Pancreas (tissue), 10 donors: ENCODE results near the gene PMM1. TPM values are rescaled to one million over a fixed set of nuclear protein-coding genes. Genes with fewer than 3 reads are reported as not detected.

Source experiments
- ATAC-seq, 4 donors: fragments of 200-7000 bp; cut with Tn5 transposase; one replicate each; pipeline versions ENCODE4 v1.8.0 to v1.9.1; 2020; ENCODE audit warnings: mild to moderate bottlenecking in 4 of 4, moderate library complexity in 4 of 4
- DNase-seq, 6 donors: peaks; one replicate each; pipeline ENCODE4 v3.0.0-alpha.2; 2020
- FAIRE-seq: peaks from 2 replicates; lab custom pipeline; 2012; peaks lifted over from hg19 to GRCh38; lab: Jason Lieb, UNC
- H3K27ac ChIP-seq, 4 donors: fragments of 200-600 bp; sonication (generic); 1 replicate in 3 of 4; 2 replicates in 1 of 4; pipeline versions ENCODE4 v1.5.0 to v1.8.0; 2020
- H3K27me3 ChIP-seq, 4 donors: fragments of 200-600 bp; one replicate each; pipeline ENCODE4 v1.8.0; 2021
- H3K36me3 ChIP-seq, 3 donors: fragments of 200-600 bp; sonication (generic) in 1 of 3; one replicate each; pipeline versions ENCODE4 v1.5.0 to v1.8.0; 2020 to 2021
- H3K4me1 ChIP-seq, 3 donors: fragments of 200-600 bp; one replicate each; pipeline ENCODE4 v1.8.0; 2021
- H3K4me3 ChIP-seq, 4 donors: fragments of 200-600 bp; sonication (generic) in 2 of 4; one replicate each; pipeline versions ENCODE4 v1.5.0 to v1.8.0; 2020 to 2021
- H3K9me3 ChIP-seq, 4 donors: fragments of 200-600 bp; one replicate each; pipeline ENCODE4 v1.8.0; 2021
- WGBS, 2 donors: extraction: QIAGEN DNeasy Blood & Tissue Kit; methylation state at CpG; one replicate each; pipeline ENCODE4 v1.1.7; 2013; 5-methylcytosine and 5-hydroxymethylcytosine counted together
- intact Hi-C, 3 donors: fragments of 100-400 bp; cut with DNase I; formaldehyde crosslinking; loops; one replicate each; pipeline versions ENCODE4 v1.11.1 to v1.14.2; 2022
- polyA plus RNA-seq, 2 donors: library from polyadenylated mRNA; stranded (reverse); fragments of 200-250 nt; gene quantifications; one replicate each; pipeline ENCODE4 v1.2.3, GENCODE V29; 2013
- total RNA-seq, 6 donors: library from RNA; stranded (reverse); fragmentation: NEBNext Ultra II Directional in 4 of 6; extraction: Animal tissue kit (Norgen Biotek cat#: 25700) in 4 of 6; gene quantifications; one replicate each; pipeline versions ENCODE4 v1.2.1 to v1.2.4, GENCODE V29; 2021 to 2023
- TF ChIP-seq, protein P1 (sequence below), 4 donors: fragments of 200-600 bp; sonication (generic) in 3 of 4; IDR thresholded peaks; one replicate each; pipeline versions ENCODE4 v1.5.0 to v1.8.0; 2021; ENCODE audit warnings: antibody characterized with exemption in 4 of 4
- donor health status: healthy with polysubstance abuse.
- donor health status: DM: no; HTN: no; CAD: no; lungs with moderate emphysema.
- donor health status: DM: no; HTN: no; CAD: no.
- donor health status: control.
- donor health status: control.
- donor health status: Bipolar disorder and iron deficiency.
- donor health status: DM: yes; HTN: yes; CAD: no.
- donor health status: DM: no; HTN: no; CAD: no.
- donor health status: DM: no; HTN: no; CAD: no.
- donor health status: DM: yes; HTN: yes; CAD: no.

PMM1 gene
- total and polyA plus RNA-seq, 8 donors, result 10.3 to 69.2 (median 23.0) TPM

- DNase-seq (peak; percentile 58 to 88 (median 80)), ATAC-seq (peak; percentile 70 to 82 (median 76)), FAIRE-seq (no peak)
- Histone ChIP-seq H3K4me1 (no peaks in the 10 kb centered on the region), H3K4me3 (no peak overlapping the region), H3K27ac (no peak overlapping the region), H3K27me3 (no peaks in the 10 kb centered on the region), H3K9me3 (no peaks in the 10 kb centered on the region), H3K36me3 (peaks cover 0 to 18% (median 12%) of the 10 kb centered on the region in 3 donors)
- 52 to 53% methylated on average over 19 of the region's 19 CpGs for WGBS, 2 donors
- intact Hi-C loops, result loop anchor here in 1 of 3 donors (5.0 kb wide), 1 partner anchor 136 kb away; no protein-coding TSS in a partner anchor
- TF ChIP-seq, protein P1, sequence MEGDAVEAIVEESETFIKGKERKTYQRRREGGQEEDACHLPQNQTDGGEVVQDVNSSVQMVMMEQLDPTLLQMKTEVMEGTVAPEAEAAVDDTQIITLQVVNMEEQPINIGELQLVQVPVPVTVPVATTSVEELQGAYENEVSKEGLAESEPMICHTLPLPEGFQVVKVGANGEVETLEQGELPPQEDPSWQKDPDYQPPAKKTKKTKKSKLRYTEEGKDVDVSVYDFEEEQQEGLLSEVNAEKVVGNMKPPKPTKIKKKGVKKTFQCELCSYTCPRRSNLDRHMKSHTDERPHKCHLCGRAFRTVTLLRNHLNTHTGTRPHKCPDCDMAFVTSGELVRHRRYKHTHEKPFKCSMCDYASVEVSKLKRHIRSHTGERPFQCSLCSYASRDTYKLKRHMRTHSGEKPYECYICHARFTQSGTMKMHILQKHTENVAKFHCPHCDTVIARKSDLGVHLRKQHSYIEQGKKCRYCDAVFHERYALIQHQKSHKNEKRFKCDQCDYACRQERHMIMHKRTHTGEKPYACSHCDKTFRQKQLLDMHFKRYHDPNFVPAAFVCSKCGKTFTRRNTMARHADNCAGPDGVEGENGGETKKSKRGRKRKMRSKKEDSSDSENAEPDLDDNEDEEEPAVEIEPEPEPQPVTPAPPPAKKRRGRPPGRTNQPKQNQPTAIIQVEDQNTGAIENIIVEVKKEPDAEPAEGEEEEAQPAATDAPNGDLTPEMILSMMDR (IDR thresholded peaks at IDR 0.05), result peak; percentile 66 to 76 (median 72)
Observed at GRCh38 chr22:41532908-41533825, 56.5 kb downstream of the PMM1 start.

DNA sequence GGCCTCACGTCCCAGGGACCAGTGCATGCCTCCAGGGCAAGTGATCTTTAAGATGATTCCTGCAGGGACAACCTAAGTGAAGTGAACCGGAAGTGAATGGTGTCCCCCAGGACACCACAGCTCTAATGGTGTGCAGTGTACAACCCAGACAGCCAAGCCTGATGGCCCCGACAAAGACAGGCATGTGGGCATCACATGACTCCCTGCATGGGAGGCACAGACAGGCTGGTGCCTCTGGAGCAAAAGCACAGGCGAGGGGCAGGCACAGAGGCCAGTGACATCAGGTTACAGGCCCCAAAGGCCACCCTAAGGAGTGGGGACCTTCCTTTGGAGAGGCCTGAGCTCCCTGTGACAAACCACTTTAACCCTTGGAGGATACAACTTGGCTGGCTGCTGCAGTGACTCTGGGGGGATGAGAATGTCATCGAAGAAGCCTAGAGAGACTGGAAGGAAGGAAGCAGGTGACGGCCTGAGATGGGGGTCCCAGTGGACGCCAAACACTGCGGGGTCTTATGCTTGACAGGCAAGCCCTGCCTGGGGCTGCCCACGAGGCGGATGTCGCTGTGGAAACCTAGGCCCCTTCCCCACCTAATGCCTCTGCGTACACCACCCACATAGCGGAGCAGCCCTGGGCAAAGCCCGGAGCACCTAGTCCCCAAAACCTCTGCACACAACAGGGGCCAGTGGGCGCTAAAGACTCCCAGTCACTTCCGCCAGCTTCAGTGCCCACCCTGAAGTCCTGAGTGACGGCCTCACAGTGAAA, 57.7 kb downstream of the PMM1 start:
- Histone ChIP-seq H3K9me3 (no peaks in the 10 kb centered on the region), H3K36me3 (peaks cover 0 to 31% (median 19%) of the 10 kb centered on the region in 3 donors), H3K27me3 (no peaks in the 10 kb centered on the region), H3K27ac (no peak overlapping the region), H3K4me1 (no peaks in the 10 kb centered on the region), H3K4me3 (no peak overlapping the region)
- DNase-seq (peak in 1 of 6 donors; percentile 30), FAIRE-seq (no peak), ATAC-seq (no peak)
- intact Hi-C loops, result loop anchor here in 1 of 3 donors (5.0 kb wide), 1 partner anchor 135 kb away; no protein-coding TSS in a partner anchor
- WGBS, 2 donors, result 90 to 92% methylated on average over 17 of the region's 17 CpGs
- TF ChIP-seq, protein P1 (IDR thresholded peaks at IDR 0.05), result no peak

- FAIRE-seq, result no peak
- no peaks in the 10 kb centered on the region for H3K27me3 ChIP-seq
- 74 to 78% methylated on average over 18 of the region's 18 CpGs for WGBS, 2 donors
- peaks cover 0 to 37% (median 25%) of the 10 kb centered on the region in 3 donors for H3K36me3 ChIP-seq
- DNase-seq, result peak in 1 of 6 donors; percentile 74
- ATAC-seq, result no peak
- H3K4me3 ChIP-seq, result no peak overlapping the region
- intact Hi-C loops, result loop anchor here in 1 of 3 donors (5.0 kb wide), 1 partner anchor 134 kb away; no protein-coding TSS in a partner anchor
- H3K4me1 ChIP-seq, result no peaks in the 10 kb centered on the region
- TF ChIP-seq, protein P1 (IDR thresholded peaks at IDR 0.05), result no peak
- no peaks in the 10 kb centered on the region for H3K9me3 ChIP-seq
- H3K27ac ChIP-seq, result no peak overlapping the region
Observed at GRCh38 chr22:41530890-41531714, 58.5 kb downstream of the PMM1 start.

GRCh38 chr22:41528938-41529561, 60.6 kb downstream of the PMM1 start:
- intact Hi-C loops, result loop anchor here in 1 of 3 donors (10.0 kb wide), 1 partner anchor 124 kb away; no protein-coding TSS in a partner anchor
- 75 to 77% methylated on average over 13 of the region's 13 CpGs for WGBS, 2 donors
- ATAC-seq (no peak), DNase-seq (no peak), FAIRE-seq (no peak)
- no peak overlapping the region for H3K27ac ChIP-seq
- H3K4me3 ChIP-seq, result no peak overlapping the region
- peaks cover 6 to 50% (median 30%) of the 10 kb centered on the region in 3 donors for H3K36me3 ChIP-seq
- peaks cover under 1 to 5% (median 5%) of the 10 kb centered on the region in 3 donors for H3K4me1 ChIP-seq
- H3K27me3 ChIP-seq, result no peaks in the 10 kb centered on the region
- H3K9me3 ChIP-seq, result no peaks in the 10 kb centered on the region
- TF ChIP-seq, protein P1 (IDR thresholded peaks at IDR 0.05), result no peak
